GM23338 (cell line): ENCODE measurements around the gene PROB1. TPM values are rescaled to one million over a fixed set of nuclear protein-coding genes. Genes with fewer than 3 reads are reported as not detected.

Source experiments
- ATAC-seq: fragments of 200-7000 bp; cut with Tn5 transposase; 3 replicates; pipeline ENCODE4 v1.9.1; 2020
- DNase-seq: peaks from one replicate; pipeline ENCODE4 v3.0.0-alpha.2; 2015; ENCODE audit warnings: low spot score
- H2AFZ ChIP-seq: fragments of 200-600 bp; sonication (generic); 2 replicates; pipeline ENCODE4 v1.8.0; 2016; ENCODE audit warnings: antibody characterized with exemption, mild to moderate bottlenecking, moderate library complexity
- H3F3A ChIP-seq: fragments of 200-600 bp; sonication (generic); replicated peaks from 2 replicates; pipeline ENCODE4 v1.8.0; 2017; ENCODE audit warnings: antibody characterized with exemption, mixed run types, low read depth
- H3K27ac ChIP-seq: fragments of 200-600 bp; sonication (generic); 2 replicates; pipeline ENCODE4 v1.6.1; 2016; ENCODE audit warnings: low read depth
- H3K27me3 ChIP-seq: fragments of 200-600 bp; sonication (generic); 2 replicates; pipeline ENCODE4 v1.8.0; 2016; ENCODE audit warnings: mild to moderate bottlenecking, mixed run types, moderate library complexity; ENCODE audit not compliant: insufficient read depth
- H3K36me3 ChIP-seq: fragments of 200-600 bp; sonication (generic); 2 replicates; pipeline ENCODE4 v1.8.0; 2016; ENCODE audit warnings: mild to moderate bottlenecking; ENCODE audit not compliant: insufficient read depth
- H3K4me1 ChIP-seq: fragments of 200-600 bp; sonication (generic); 2 replicates; pipeline ENCODE4 v1.8.0; 2016; ENCODE audit warnings: mild to moderate bottlenecking, moderate library complexity; ENCODE audit not compliant: insufficient read depth
- H3K4me2 ChIP-seq: fragments of 200-600 bp; sonication (generic); 2 replicates; pipeline ENCODE4 v1.7.1; 2017; ENCODE audit warnings: mixed run types
- H3K4me3 ChIP-seq: fragments of 200-600 bp; sonication (generic); 2 replicates; pipeline ENCODE4 v1.6.1; 2016; ENCODE audit warnings: mixed run types
- H3K79me2 ChIP-seq: fragments of 200-600 bp; sonication (generic); replicated peaks from 2 replicates; pipeline ENCODE4 v1.8.0; 2017; ENCODE audit warnings: mild to moderate bottlenecking; ENCODE audit not compliant: insufficient read depth
- H3K9me2 ChIP-seq: fragments of 200-600 bp; sonication (generic); 2 replicates; pipeline ENCODE4 v1.8.0; 2017; ENCODE audit not compliant: insufficient read depth
- H4K20me1 ChIP-seq: fragments of 200-600 bp; sonication (generic); replicated peaks from 2 replicates; pipeline ENCODE4 v1.8.0; 2017; ENCODE audit warnings: mild to moderate bottlenecking; ENCODE audit not compliant: insufficient read depth
- H3K27ac Mint-ChIP-seq: 2 replicates; pipeline ENCODE4 v1.8.0; 2020; ENCODE audit warnings: inconsistent platforms, mild to moderate bottlenecking, moderate library complexity, mixed read lengths
- H3K27me3 Mint-ChIP-seq: 3 replicates; pipeline ENCODE4 v1.8.0; 2022; ENCODE audit warnings: low read depth, mild to moderate bottlenecking, moderate library complexity, mixed read lengths, inconsistent platforms; ENCODE audit not compliant: insufficient read depth, poor library complexity
- H3K36me3 Mint-ChIP-seq: 3 replicates; pipeline ENCODE4 v1.8.0; 2021; ENCODE audit warnings: low read depth, mild to moderate bottlenecking, inconsistent platforms, moderate library complexity, mixed read lengths
- H3K4me1 Mint-ChIP-seq: 3 replicates; pipeline ENCODE4 v1.8.0; 2020; ENCODE audit warnings: mild to moderate bottlenecking, inconsistent platforms, mixed read lengths
- H3K4me3 Mint-ChIP-seq: 3 replicates; pipeline ENCODE4 v1.8.0; 2021; ENCODE audit warnings: moderate library complexity, mild to moderate bottlenecking, inconsistent platforms, mixed read lengths
- H3K9me3 Mint-ChIP-seq: 3 replicates; pipeline ENCODE4 v1.8.0; 2020; ENCODE audit warnings: moderate library complexity, mild to moderate bottlenecking, inconsistent platforms, mixed read lengths
- EZH2 ChIP-seq: fragments of 200-600 bp; sonication (generic); IDR thresholded peaks from one replicate; pipeline ENCODE4 v1.8.0; 2017; ENCODE audit warnings: antibody characterized with exemption, mild to moderate bottlenecking, low read depth; ENCODE audit not compliant: unreplicated experiment
- JUNB ChIP-seq: IDR thresholded peaks from one replicate; pipeline ENCODE4 v1.6.1; 2016; ENCODE audit warnings: antibody characterized with exemption; ENCODE audit not compliant: unreplicated experiment
- REST ChIP-seq: IDR thresholded peaks from one replicate; pipeline ENCODE4 v1.6.1; 2018; ENCODE audit warnings: antibody characterized with exemption; ENCODE audit not compliant: unreplicated experiment
- ZNF331 ChIP-seq: fragments of 250-450 bp; sonication (Bioruptor Pico); IDR thresholded peaks from 2 replicates; pipeline ENCODE4 v1.5.0; 2020; ENCODE audit warnings: low read depth, mild to moderate bottlenecking, moderate library complexity
- ZNF462 ChIP-seq: fragments of 250-450 bp; sonication (Bioruptor Pico); IDR thresholded peaks from 2 replicates; pipeline ENCODE4 v1.5.0; 2020; ENCODE audit warnings: mild to moderate bottlenecking, moderate library complexity
- polyA plus RNA-seq: library from polyadenylated mRNA; unstranded; fragments of >200 nt; fragmentation: Nextera tagmentation; extraction: Ambion mirVana; gene quantifications from 2 replicates; pipeline ENCODE4 v1.2.1, GENCODE V29; 2016
- total RNA-seq: library from RNA; depleted of rRNA; stranded (reverse); fragments of >200 nt; shearing (Covaris generic); gene quantifications from 2 replicates; pipeline ENCODE4 v1.2.3, GENCODE V29; 2014
- TF ChIP-seq, protein P1 (sequence below): IDR thresholded peaks from 2 replicates; pipeline ENCODE4 v1.6.1; 2016; ENCODE audit warnings: antibody characterized with exemption
- TF ChIP-seq, protein P2 (sequence below), 2 experiments: fragments of 200-600 bp in 1 of 2; sonication (generic) in 1 of 2; conservative IDR thresholded peaks; 2 replicates each; pipeline versions ENCODE4 v1.5.1 to v1.6.1; 2016 to 2017; ENCODE audit warnings: antibody characterized with exemption in 2 of 2, low read depth in 2 of 2, mild to moderate bottlenecking in 2 of 2, moderate library complexity in 1 of 2

Gene PROB1
- total and polyA plus RNA-seq, 2 experiments from 2014 or later = 0.73 to 2.7 TPM

DNA sequence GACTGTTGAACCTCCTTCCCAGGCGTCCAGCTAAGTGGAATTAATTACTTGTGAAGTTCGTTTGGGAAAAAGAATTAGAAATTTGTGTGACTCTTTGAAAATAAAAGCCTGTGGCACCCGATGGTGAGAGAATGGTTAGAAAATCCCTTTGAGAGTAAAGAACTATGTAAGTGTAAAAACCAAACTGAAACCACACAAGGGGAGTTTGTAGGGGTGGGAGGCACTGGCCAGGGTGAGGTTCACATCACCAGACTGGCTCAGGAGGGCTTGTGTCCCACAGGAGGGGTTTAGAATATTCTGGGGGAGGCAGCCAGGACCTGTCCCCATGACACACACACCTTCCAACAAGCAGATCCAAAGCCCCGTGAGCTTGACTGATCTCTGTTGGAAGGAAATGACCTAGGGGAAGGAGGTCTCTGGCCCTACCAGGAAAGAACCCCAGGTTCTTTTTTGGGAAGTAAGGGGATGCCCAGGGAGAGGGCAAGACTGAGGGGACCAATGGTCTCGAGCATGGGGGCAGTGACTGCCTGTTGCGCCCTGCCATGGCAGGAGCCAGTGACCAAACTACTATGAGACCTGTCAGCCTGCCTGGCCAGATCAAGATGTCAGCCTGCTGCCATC is 4.7 kb upstream of the PROB1 start (continued):
- TF ChIP-seq, protein P1, sequence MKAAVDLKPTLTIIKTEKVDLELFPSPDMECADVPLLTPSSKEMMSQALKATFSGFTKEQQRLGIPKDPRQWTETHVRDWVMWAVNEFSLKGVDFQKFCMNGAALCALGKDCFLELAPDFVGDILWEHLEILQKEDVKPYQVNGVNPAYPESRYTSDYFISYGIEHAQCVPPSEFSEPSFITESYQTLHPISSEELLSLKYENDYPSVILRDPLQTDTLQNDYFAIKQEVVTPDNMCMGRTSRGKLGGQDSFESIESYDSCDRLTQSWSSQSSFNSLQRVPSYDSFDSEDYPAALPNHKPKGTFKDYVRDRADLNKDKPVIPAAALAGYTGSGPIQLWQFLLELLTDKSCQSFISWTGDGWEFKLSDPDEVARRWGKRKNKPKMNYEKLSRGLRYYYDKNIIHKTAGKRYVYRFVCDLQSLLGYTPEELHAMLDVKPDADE = no peak
- TF ChIP-seq EZH2 (no peak), ZNF331 (CRISPR knock-in tag) (no peak), REST (no peak)
- TF ChIP-seq, protein P2, sequence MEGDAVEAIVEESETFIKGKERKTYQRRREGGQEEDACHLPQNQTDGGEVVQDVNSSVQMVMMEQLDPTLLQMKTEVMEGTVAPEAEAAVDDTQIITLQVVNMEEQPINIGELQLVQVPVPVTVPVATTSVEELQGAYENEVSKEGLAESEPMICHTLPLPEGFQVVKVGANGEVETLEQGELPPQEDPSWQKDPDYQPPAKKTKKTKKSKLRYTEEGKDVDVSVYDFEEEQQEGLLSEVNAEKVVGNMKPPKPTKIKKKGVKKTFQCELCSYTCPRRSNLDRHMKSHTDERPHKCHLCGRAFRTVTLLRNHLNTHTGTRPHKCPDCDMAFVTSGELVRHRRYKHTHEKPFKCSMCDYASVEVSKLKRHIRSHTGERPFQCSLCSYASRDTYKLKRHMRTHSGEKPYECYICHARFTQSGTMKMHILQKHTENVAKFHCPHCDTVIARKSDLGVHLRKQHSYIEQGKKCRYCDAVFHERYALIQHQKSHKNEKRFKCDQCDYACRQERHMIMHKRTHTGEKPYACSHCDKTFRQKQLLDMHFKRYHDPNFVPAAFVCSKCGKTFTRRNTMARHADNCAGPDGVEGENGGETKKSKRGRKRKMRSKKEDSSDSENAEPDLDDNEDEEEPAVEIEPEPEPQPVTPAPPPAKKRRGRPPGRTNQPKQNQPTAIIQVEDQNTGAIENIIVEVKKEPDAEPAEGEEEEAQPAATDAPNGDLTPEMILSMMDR (conservative IDR thresholded peaks at IDR 0.05; ENCODE audit: low read depth in 2 of 2) = no peak

DNA sequence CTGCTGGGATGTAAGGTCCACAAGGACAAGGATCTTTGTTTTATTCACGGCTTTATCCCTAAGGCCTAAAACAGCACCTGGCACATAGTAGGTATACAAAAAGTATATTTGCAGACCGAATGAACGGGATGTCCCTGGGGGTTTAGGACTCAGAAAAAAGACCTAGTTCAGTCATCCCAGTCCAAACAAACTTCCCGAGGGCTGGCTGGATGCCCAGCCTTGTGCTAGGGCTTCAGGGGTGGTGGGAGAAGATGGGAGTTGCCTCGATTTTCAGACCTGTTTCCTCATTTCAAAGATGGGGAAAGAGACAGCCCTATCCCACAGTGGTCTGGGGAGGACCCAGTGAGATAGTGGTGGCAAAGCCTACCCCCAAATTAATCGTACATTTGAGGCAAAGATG is 3.0 kb upstream of the PROB1 start:
- Histone ChIP-seq H3F3A (peaks cover 23% of the 10 kb centered on the region), H3K4me1 (peaks cover 2% of the 10 kb centered on the region; the same call in 1 of the 2 replicates), H3K27ac (no peak overlapping the region), H2AFZ (no peak overlapping the region), H3K4me3 (no peak overlapping the region), H3K79me2 (no peaks in the 10 kb centered on the region), H4K20me1 (0 out of 2 replicates have a peak, but pooled peaks cover 2% of the 10 kb centered on the region), H3K4me2 (no peak overlapping the region), H3K27me3 (peaks cover 34% of the 10 kb centered on the region), H3K9me2 (no peaks in the 10 kb centered on the region), H3K36me3 (no peaks in the 10 kb centered on the region)
- no peaks in the 10 kb centered on the region for H3K9me3 Mint-ChIP-seq
- H3K36me3 Mint-ChIP-seq = peaks cover 15% of the 10 kb centered on the region
- ATAC-seq = no peak
- peaks cover 16% of the 10 kb centered on the region for H3K4me1 Mint-ChIP-seq
- no peak overlapping the region for H3K4me3 Mint-ChIP-seq
- no peak overlapping the region for H3K27ac Mint-ChIP-seq
- no peak for DNase-seq
- peaks cover 29% of the 10 kb centered on the region for H3K27me3 Mint-ChIP-seq
- TF ChIP-seq JUNB (no peak), ZNF462 (CRISPR knock-in tag) (no peak)
- TF ChIP-seq, protein P2 (conservative IDR thresholded peaks at IDR 0.05; ENCODE audit: low read depth in 2 of 2) = no peak
